ENCODE data around the gene ADAT3. TPM values are rescaled to one million over a fixed set of nuclear protein-coding genes. Genes with fewer than 3 reads are reported as not detected.

Gene ADAT3
- total RNA-seq, 1 donor from 2014 or later, result 6.1 TPM

GRCh38 chr19:1912760-1913505, 7.7 kb downstream of the ADAT3 start:
- DNase-seq (ENCODE audit: low spot score), result no peak

GRCh38 chr19:1913781-1914577, 8.8 kb downstream of the ADAT3 start:
- no peak for DNase-seq (ENCODE audit: low spot score)

GRCh38 chr19:1914826-1915341, 9.7 kb downstream of the ADAT3 start:
- no peak for DNase-seq (ENCODE audit: low spot score)

- DNase-seq (ENCODE audit: low spot score), result no peak
Measured at GRCh38 chr19:1917146-1917545, 11.9 kb downstream of the ADAT3 start.

GRCh38 chr19:1917926-1918325, 12.7 kb downstream of the ADAT3 start:
- DNase-seq (ENCODE audit: low spot score), result no peak

- DNase-seq (ENCODE audit: low spot score), result no peak
Measured at GRCh38 chr19:1918975-1919374, 13.8 kb downstream of the ADAT3 start.

GRCh38 chr19:1920644-1921043, 15.4 kb downstream of the ADAT3 start:
- DNase-seq (ENCODE audit: low spot score), result no peak

GRCh38 chr19:1921326-1921725, 16.1 kb downstream of the ADAT3 start:
- DNase-seq (ENCODE audit: low spot score), result no peak

- no peak for DNase-seq (ENCODE audit: low spot score)
Measured at GRCh38 chr19:1921825-1922224, 16.6 kb downstream of the ADAT3 start.

GRCh38 chr19:1922803-1923202, 17.6 kb downstream of the ADAT3 start:
- DNase-seq (ENCODE audit: low spot score), result no peak

- DNase-seq (ENCODE audit: low spot score), result no peak
Measured at GRCh38 chr19:1923319-1923718, 18.1 kb downstream of the ADAT3 start.

- no peak for DNase-seq (ENCODE audit: low spot score)
Measured at GRCh38 chr19:1924320-1924961, 19.2 kb downstream of the ADAT3 start.

- no peak for DNase-seq (ENCODE audit: low spot score)
Measured at GRCh38 chr19:1925544-1925943, 20.3 kb downstream of the ADAT3 start.

GRCh38 chr19:1929021-1929742, 24.0 kb downstream of the ADAT3 start:
- DNase-seq (ENCODE audit: low spot score), result no peak

- no peak for DNase-seq (ENCODE audit: low spot score)
Measured at GRCh38 chr19:1931445-1931844, 26.2 kb downstream of the ADAT3 start.

GRCh38 chr19:1932395-1932794, 27.2 kb downstream of the ADAT3 start:
- no peak for DNase-seq (ENCODE audit: low spot score)

- no peak for DNase-seq (ENCODE audit: low spot score)
Measured at GRCh38 chr19:1933244-1933643, 28.0 kb downstream of the ADAT3 start.

GRCh38 chr19:1933942-1934341, 28.7 kb downstream of the ADAT3 start:
- DNase-seq (ENCODE audit: low spot score), result no peak

GRCh38 chr19:1935484-1936208, 30.4 kb downstream of the ADAT3 start:
- no peak for DNase-seq (ENCODE audit: low spot score)

- no peak for DNase-seq (ENCODE audit: low spot score)
Measured at GRCh38 chr19:1936430-1936829, 31.2 kb downstream of the ADAT3 start.

Measured in mesenteric fat pad (tissue), 1 donor.